Measurements from ENCODE around the gene USP36. TPM values are rescaled to one million over a fixed set of nuclear protein-coding genes. Genes with fewer than 3 reads are reported as not detected.

USP36 gene
- total RNA-seq, 2 experiments from 2014 or later, result 47.2 to 144 TPM

DNA sequence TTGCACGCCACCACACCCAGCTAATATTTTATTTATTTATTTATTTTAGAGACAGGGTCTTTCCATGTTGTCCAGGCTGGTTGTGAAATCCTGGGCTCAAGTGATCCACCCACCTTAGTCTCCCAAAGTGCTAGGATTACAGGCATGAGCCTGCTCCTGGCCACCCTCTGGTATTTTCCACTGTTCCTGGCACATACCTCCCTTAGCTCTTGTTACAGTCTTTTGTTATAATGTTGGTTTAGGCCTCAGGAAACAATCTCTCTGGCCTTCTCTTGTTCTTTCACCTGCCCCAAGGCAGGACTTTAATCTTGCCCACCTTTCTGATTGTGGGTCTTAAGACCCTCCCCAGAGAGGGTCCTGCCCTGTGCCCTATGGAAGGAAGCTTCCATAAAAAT lies 55.0 kb downstream of the USP36 start:
- ChIA-PET POLR2A (interaction anchor here (0.6 to 0.7 kb wide), 3 partner anchors 80 to 1777 kb away, joined by 3 to 5 read pairs (median 4); no protein-coding TSS in a partner anchor), CTCF (ENCODE audit: unreplicated experiment) (no interaction called here)
- no peaks in the 10 kb centered on the region for H3K9me2 ChIP-seq (ENCODE audit: insufficient read depth, low read length)
- 0 out of 2 replicates have a peak, but pooled peaks cover 3% of the 10 kb centered on the region for H3K36me3 ChIP-seq (ENCODE audit: insufficient read depth, low read length)
- DNase-seq (ENCODE audit: low spot score), result no peak
- BruUV-seq (replicated peaks), result no TSS peak
- no peak overlapping the region for H3K4me3 ChIP-seq (ENCODE audit: low read depth, low read length, poor library complexity, severe bottlenecking)
- no peak overlapping the region for H3K4me2 ChIP-seq (ENCODE audit: low read length)
- H3K79me2 ChIP-seq (ENCODE audit: insufficient read depth, low read depth, low read length), result peaks cover 13% of the 10 kb centered on the region; the same call in 1 of the 2 replicates
- H3K27ac ChIP-seq (ENCODE audit: low read depth, low read length, poor library complexity, severe bottlenecking), result no peak overlapping the region
- peaks cover 8% of the 10 kb centered on the region for H3K4me1 ChIP-seq (ENCODE audit: insufficient read depth, low read length, poor library complexity, severe bottlenecking)
- H2AFZ ChIP-seq (ENCODE audit: low read length), result no peak overlapping the region
- H4K20me1 ChIP-seq (ENCODE audit: insufficient read depth, low read length), result no peaks in the 10 kb centered on the region
- TF ChIP-seq, protein P1, sequence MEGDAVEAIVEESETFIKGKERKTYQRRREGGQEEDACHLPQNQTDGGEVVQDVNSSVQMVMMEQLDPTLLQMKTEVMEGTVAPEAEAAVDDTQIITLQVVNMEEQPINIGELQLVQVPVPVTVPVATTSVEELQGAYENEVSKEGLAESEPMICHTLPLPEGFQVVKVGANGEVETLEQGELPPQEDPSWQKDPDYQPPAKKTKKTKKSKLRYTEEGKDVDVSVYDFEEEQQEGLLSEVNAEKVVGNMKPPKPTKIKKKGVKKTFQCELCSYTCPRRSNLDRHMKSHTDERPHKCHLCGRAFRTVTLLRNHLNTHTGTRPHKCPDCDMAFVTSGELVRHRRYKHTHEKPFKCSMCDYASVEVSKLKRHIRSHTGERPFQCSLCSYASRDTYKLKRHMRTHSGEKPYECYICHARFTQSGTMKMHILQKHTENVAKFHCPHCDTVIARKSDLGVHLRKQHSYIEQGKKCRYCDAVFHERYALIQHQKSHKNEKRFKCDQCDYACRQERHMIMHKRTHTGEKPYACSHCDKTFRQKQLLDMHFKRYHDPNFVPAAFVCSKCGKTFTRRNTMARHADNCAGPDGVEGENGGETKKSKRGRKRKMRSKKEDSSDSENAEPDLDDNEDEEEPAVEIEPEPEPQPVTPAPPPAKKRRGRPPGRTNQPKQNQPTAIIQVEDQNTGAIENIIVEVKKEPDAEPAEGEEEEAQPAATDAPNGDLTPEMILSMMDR (conservative IDR thresholded peaks at IDR 0.05; ENCODE audit: low read length), result no peak
- no peak for TF ChIP-seq EZH2phosphoT487 (IDR thresholded peaks at IDR 0.05; ENCODE audit: borderline replicate concordance, low read depth, low read length)
- no peaks in the 10 kb centered on the region for H3K9me3 ChIP-seq (ENCODE audit: low read length)
- intact Hi-C loops (cut with micrococcal nuclease; ENCODE audit: unreplicated experiment), result no loop called here

DNA sequence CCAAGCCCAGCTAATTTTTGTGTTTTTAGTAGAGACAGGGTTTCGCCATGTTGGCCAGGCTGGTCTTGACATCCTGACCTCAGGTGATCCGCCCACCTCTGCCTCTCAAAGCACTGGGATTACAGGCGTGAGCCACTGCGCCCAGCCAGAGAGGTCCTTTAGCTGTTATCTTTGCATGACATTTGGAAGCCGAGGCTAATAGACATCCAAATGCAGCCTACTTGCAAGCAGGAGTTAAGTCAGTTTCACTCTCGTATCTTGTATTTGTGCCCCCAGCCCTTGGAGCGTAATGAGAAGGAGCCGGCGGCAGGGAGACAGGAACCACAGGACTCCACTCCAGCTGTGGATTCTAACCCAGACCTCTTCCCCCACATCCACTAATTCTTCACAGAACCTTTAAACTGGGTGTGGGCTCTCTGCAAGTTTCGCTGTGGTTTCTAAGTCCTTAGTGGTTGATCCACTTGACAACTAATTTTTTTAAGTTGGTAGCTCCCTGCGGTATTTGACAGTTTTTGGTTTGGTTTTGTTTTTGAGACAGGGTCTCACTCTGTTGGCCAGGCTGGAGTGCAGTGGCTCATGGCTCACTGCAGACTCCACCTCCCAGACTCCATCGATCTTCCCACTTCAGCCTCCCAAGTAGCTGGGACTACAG lies 55.5 kb downstream of the USP36 start:
- POLR2A ChIA-PET, result interaction anchor here (0.6 to 0.8 kb wide), 5 partner anchors 19 to 302 kb away, joined by 3 to 4 read pairs (median 3); no protein-coding TSS in a partner anchor
- TF ChIP-seq, protein P1 (conservative IDR thresholded peaks at IDR 0.05; ENCODE audit: low read length), result no peak
- TF ChIP-seq EZH2phosphoT487 (IDR thresholded peaks at IDR 0.05; ENCODE audit: borderline replicate concordance, low read depth, low read length), result no peak
- Histone ChIP-seq H3K79me2 (ENCODE audit: insufficient read depth, low read depth, low read length) (peaks cover 18% of the 10 kb centered on the region; the same call in 1 of the 2 replicates), H3K36me3 (ENCODE audit: insufficient read depth, low read length) (0 out of 2 replicates have a peak, but pooled peaks cover 3% of the 10 kb centered on the region), H3K9me3 (ENCODE audit: low read length) (no peaks in the 10 kb centered on the region), H3K4me1 (ENCODE audit: insufficient read depth, low read length, poor library complexity, severe bottlenecking) (peaks cover 13% of the 10 kb centered on the region), H3K4me2 (ENCODE audit: low read length) (no peak overlapping the region), H3K9me2 (ENCODE audit: insufficient read depth, low read length) (no peaks in the 10 kb centered on the region), H3K4me3 (ENCODE audit: low read depth, low read length, poor library complexity, severe bottlenecking) (no peak overlapping the region), H3K27ac (ENCODE audit: low read depth, low read length, poor library complexity, severe bottlenecking) (no peak overlapping the region), H4K20me1 (ENCODE audit: insufficient read depth, low read length) (no peaks in the 10 kb centered on the region), H2AFZ (ENCODE audit: low read length) (no peak overlapping the region)
- CTCF ChIA-PET (ENCODE audit: unreplicated experiment), result no interaction called here
- no TSS peak for BruUV-seq (replicated peaks)
- no peak for DNase-seq (ENCODE audit: low spot score)
- intact Hi-C loops (cut with micrococcal nuclease; ENCODE audit: unreplicated experiment), result no loop called here

DNA sequence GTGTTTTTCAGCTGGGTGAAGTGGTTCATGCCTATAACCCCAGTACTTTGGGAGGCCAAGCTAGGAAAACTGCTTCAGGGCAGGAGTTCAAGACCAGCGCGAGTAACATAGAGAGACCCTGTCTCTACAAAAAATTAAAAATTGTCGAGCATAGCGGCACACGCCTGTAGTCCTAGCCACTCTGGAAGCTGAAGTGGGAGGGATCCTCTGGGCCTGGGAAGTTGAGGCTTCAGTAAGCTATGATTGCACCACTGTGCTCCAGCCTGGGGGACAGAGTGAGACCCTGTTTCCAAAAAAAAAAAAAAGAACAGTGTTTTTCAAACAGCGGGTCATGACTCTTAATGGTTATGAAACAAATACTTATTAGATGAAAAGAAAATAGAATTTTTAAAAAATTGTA lies 56.3 kb downstream of the USP36 start:
- no TSS peak for BruUV-seq (replicated peaks)
- Histone ChIP-seq H3K4me2 (ENCODE audit: low read length) (no peak overlapping the region), H3K4me3 (ENCODE audit: low read depth, low read length, poor library complexity, severe bottlenecking) (no peak overlapping the region), H3K79me2 (ENCODE audit: insufficient read depth, low read depth, low read length) (peaks cover 26% of the 10 kb centered on the region; the same call in 1 of the 2 replicates), H3K36me3 (ENCODE audit: insufficient read depth, low read length) (0 out of 2 replicates have a peak, but pooled peaks cover 3% of the 10 kb centered on the region), H3K9me2 (ENCODE audit: insufficient read depth, low read length) (no peaks in the 10 kb centered on the region), H2AFZ (ENCODE audit: low read length) (no peak overlapping the region), H3K4me1 (ENCODE audit: insufficient read depth, low read length, poor library complexity, severe bottlenecking) (peaks cover 21% of the 10 kb centered on the region), H3K9me3 (ENCODE audit: low read length) (no peaks in the 10 kb centered on the region), H3K27ac (ENCODE audit: low read depth, low read length, poor library complexity, severe bottlenecking) (no peak overlapping the region), H4K20me1 (ENCODE audit: insufficient read depth, low read length) (no peaks in the 10 kb centered on the region; the same call in 1 of the 2 replicates)
- no peak for DNase-seq (ENCODE audit: low spot score)
- no peak for TF ChIP-seq EZH2phosphoT487 (IDR thresholded peaks at IDR 0.05; ENCODE audit: borderline replicate concordance, low read depth, low read length)
- TF ChIP-seq, protein P1 (conservative IDR thresholded peaks at IDR 0.05; ENCODE audit: low read length), result no peak
- ChIA-PET CTCF (ENCODE audit: unreplicated experiment) (no interaction called here), POLR2A (interaction anchor here (0.5 to 0.8 kb wide), 3 partner anchors 19 to 1552 kb away, joined by 3 read pairs; no protein-coding TSS in a partner anchor)
- intact Hi-C loops (cut with micrococcal nuclease; ENCODE audit: unreplicated experiment), result no loop called here

Data from OCI-LY7 (cell line).